SK-N-SH treated with all-trans-retinoic acid at 6 μM for 48 hours (cell line): ENCODE measurements around the gene ERBB2.

Source experiments
- ARNTL ChIP-seq: fragments of 450-650 bp; formaldehyde crosslinking; IDR thresholded peaks from 2 replicates; pipeline ENCODE4 v1.5.0; 2020; ENCODE audit warnings: low read depth, mild to moderate bottlenecking, moderate library complexity, borderline replicate concordance
- BACH2 ChIP-seq: fragments of 250-450 bp; sonication (Bioruptor Pico); IDR thresholded peaks from 2 replicates; pipeline ENCODE4 v1.9.0; 2021; ENCODE audit warnings: mild to moderate bottlenecking, borderline replicate concordance
- CREB5 ChIP-seq: fragments of 250-450 bp; sonication (Bioruptor Pico); IDR thresholded peaks from 2 replicates; pipeline ENCODE4 v1.5.1; 2020; ENCODE audit warnings: low read depth, mild to moderate bottlenecking, moderate library complexity
- CSDC2 ChIP-seq: fragments of 250-450 bp; sonication (Bioruptor Pico); IDR thresholded peaks from 2 replicates; pipeline ENCODE4 v1.5.0; 2020; ENCODE audit warnings: mild to moderate bottlenecking, moderate library complexity
- PATZ1 ChIP-seq: fragments of 250-450 bp; sonication (Bioruptor Pico); IDR thresholded peaks from 2 replicates; pipeline ENCODE4 v1.8.0; 2020; ENCODE audit warnings: mild to moderate bottlenecking, moderate library complexity, borderline replicate concordance
- PPARA ChIP-seq: fragments of 250-450 bp; sonication (Bioruptor Pico); IDR thresholded peaks from 2 replicates; pipeline ENCODE4 v1.5.0; 2020; ENCODE audit warnings: mild to moderate bottlenecking, borderline replicate concordance
- SNAI2 ChIP-seq: fragments of 250-450 bp; sonication (Bioruptor Pico); IDR thresholded peaks from 2 replicates; pipeline ENCODE4 v1.5.0; 2020; ENCODE audit warnings: mild to moderate bottlenecking, moderate library complexity
- TCF4 ChIP-seq: fragments of 250-450 bp; sonication (Bioruptor Pico); IDR thresholded peaks from 2 replicates; pipeline ENCODE4 v1.8.0; 2021; ENCODE audit warnings: mild to moderate bottlenecking, moderate library complexity, borderline replicate concordance
- ZC3H10 ChIP-seq: fragments of 250-450 bp; sonication (Bioruptor Pico); IDR thresholded peaks from 2 replicates; pipeline ENCODE4 v1.5.1; 2021; ENCODE audit warnings: mild to moderate bottlenecking, moderate library complexity
- ZFP3 ChIP-seq: fragments of 250-450 bp; sonication (Bioruptor Pico); IDR thresholded peaks from 2 replicates; pipeline ENCODE4 v1.5.0; 2020; ENCODE audit warnings: mild to moderate bottlenecking, moderate library complexity
- ZNF565 ChIP-seq: fragments of 450-650 bp; formaldehyde crosslinking; conservative IDR thresholded peaks from 2 replicates; pipeline ENCODE4 v1.5.0; 2020; ENCODE audit warnings: low read depth, mild to moderate bottlenecking, moderate library complexity

GRCh38 chr17:39738568-39738901 lies 38.7 kb downstream of the ERBB2 start:
- no peak for TF ChIP-seq CSDC2
- TF ChIP-seq ZNF565 (CRISPR knock-in tag), result no peak
- no peak for TF ChIP-seq BACH2 (CRISPR knock-in tag)
- TF ChIP-seq PATZ1 (CRISPR knock-in tag), result no peak
- TF ChIP-seq ARNTL (CRISPR knock-in tag), result no peak
- no peak for TF ChIP-seq TCF4
- no peak for TF ChIP-seq CREB5 (CRISPR knock-in tag)
- TF ChIP-seq SNAI2 (CRISPR knock-in tag), result no peak
- no peak for TF ChIP-seq ZFP3 (CRISPR knock-in tag)
- no peak for TF ChIP-seq ZC3H10 (CRISPR knock-in tag)
- TF ChIP-seq PPARA (CRISPR knock-in tag), result no peak
